K562 (cell line): ENCODE results near the gene TTC16. TPM values are rescaled to one million over a fixed set of nuclear protein-coding genes. Genes with fewer than 3 reads are reported as not detected.

Source experiments
- ETV6 ChIP-seq, 3 experiments: fragments of 150-350 bp in 1 of 3; sonication (generic) in 1 of 3; formaldehyde crosslinking in 1 of 3; IDR thresholded peaks; 2 replicates each; pipeline versions ENCODE4 v1.6.1 to v1.8.0; 2014 to 2022; ENCODE audit warnings: borderline replicate concordance in 2 of 3, low read depth in 2 of 3, antibody characterized with exemption in 1 of 3, low read length in 1 of 3, mild to moderate bottlenecking in 1 of 3, missing genetic modification reagents in 1 of 3
- GABPB2 ChIP-seq: fragments of 250-450 bp; sonication (Bioruptor Pico); conservative IDR thresholded peaks from 2 replicates; pipeline ENCODE4 v1.5.1; 2021; ENCODE audit warnings: mild to moderate bottlenecking
- KLF6 ChIP-seq: fragments of 250-450 bp; sonication (Bioruptor Pico); IDR thresholded peaks from 2 replicates; pipeline ENCODE4 v1.4.0; 2020; ENCODE audit warnings: mild to moderate bottlenecking, moderate library complexity, borderline replicate concordance
- RUNX1 ChIP-seq: sonication (generic); IDR thresholded peaks from 2 replicates; pipeline ENCODE4 v1.6.1; 2016; ENCODE audit warnings: antibody characterized with exemption, low read depth
- SNIP1 ChIP-seq: fragments of 450-650 bp; IDR thresholded peaks from 2 replicates; pipeline ENCODE4 v1.7.1; 2017; ENCODE audit warnings: low read depth, mild to moderate bottlenecking
- XRCC5 ChIP-seq: fragments of 200-400 bp; formaldehyde crosslinking; IDR thresholded peaks from 2 replicates; pipeline ENCODE4 v1.6.1; 2017; ENCODE audit warnings: low read depth, mild to moderate bottlenecking, low read length
- YBX1 ChIP-seq: fragments of 450-650 bp; IDR thresholded peaks from 2 replicates; pipeline ENCODE4 v1.7.1; 2016; ENCODE audit warnings: mild to moderate bottlenecking
- ZKSCAN1 ChIP-seq: fragments of 150-350 bp; IDR thresholded peaks from 2 replicates; pipeline ENCODE4 v1.6.1; 2016; ENCODE audit warnings: low read depth, low read length
- ZNF133 ChIP-seq: fragments of 250-450 bp; sonication (Bioruptor Pico); IDR thresholded peaks from 2 replicates; pipeline ENCODE4 v1.4.0; 2020; ENCODE audit warnings: mild to moderate bottlenecking
- polyA plus RNA-seq, 8 experiments: library from polyadenylated mRNA; depleted of rRNA in 4 of 8; stranded (reverse) in 5 of 8; unstranded in 3 of 8; fragments of >200 nt; fragmentation: Nextera tagmentation in 2 of 8; fragmentation: Illumina TruSeq in 1 of 8; extraction: Ambion mirVana in 2 of 8; extraction: Trizol in 1 of 8; gene quantifications; 2 replicates each; pipeline versions ENCODE4 v1.2.1 to v1.2.3, GENCODE V29; 2011 to 2014; ENCODE audit warnings: inconsistent platforms in 1 of 8, missing spikeins in 1 of 8
- total RNA-seq, 7 experiments: library from RNA; depleted of rRNA in 6 of 7; stranded (reverse); fragments of >200 nt in 6 of 7; fragmentation: Illumina TruSeq in 2 of 7; extraction: Trizol in 2 of 7; gene quantifications; 2 replicates each; pipeline versions ENCODE4 v1.2.1 to v1.2.3, GENCODE V29; 2011 to 2021; ENCODE audit warnings: low replicate concordance in 1 of 7
- TF ChIP-seq, protein P1 (sequence below), 2 experiments: IDR thresholded peaks; 2 replicates each; pipeline ENCODE4 v1.6.1; 2012; ENCODE audit warnings: improper control_type of control experiment in 2 of 2, low read depth in 2 of 2, low read length in 2 of 2, borderline replicate concordance in 1 of 2
- TF ChIP-seq, protein P2 (sequence below): fragments of 450-650 bp; IDR thresholded peaks from 2 replicates; pipeline ENCODE4 v1.7.1; 2018; ENCODE audit warnings: mild to moderate bottlenecking, low read depth; ENCODE audit not compliant: partially characterized antibody
- TF ChIP-seq, protein P3 (sequence below): fragments of 250-450 bp; sonication (Bioruptor Pico); IDR thresholded peaks from 2 replicates; pipeline ENCODE4 v1.9.0; 2021; ENCODE audit warnings: mild to moderate bottlenecking, inconsistent platforms
- TF ChIP-seq, protein P4 (sequence below): fragments of 250-450 bp; sonication (Bioruptor Pico); IDR thresholded peaks from 2 replicates; pipeline ENCODE4 v1.4.0; 2020

TTC16 gene
- total and polyA plus RNA-seq, 9 of the 15 experiments (the other 6 are each of a cell fraction or from before 2014, with no cell fraction given): 0.11 TPM; not detected in 8

DNA sequence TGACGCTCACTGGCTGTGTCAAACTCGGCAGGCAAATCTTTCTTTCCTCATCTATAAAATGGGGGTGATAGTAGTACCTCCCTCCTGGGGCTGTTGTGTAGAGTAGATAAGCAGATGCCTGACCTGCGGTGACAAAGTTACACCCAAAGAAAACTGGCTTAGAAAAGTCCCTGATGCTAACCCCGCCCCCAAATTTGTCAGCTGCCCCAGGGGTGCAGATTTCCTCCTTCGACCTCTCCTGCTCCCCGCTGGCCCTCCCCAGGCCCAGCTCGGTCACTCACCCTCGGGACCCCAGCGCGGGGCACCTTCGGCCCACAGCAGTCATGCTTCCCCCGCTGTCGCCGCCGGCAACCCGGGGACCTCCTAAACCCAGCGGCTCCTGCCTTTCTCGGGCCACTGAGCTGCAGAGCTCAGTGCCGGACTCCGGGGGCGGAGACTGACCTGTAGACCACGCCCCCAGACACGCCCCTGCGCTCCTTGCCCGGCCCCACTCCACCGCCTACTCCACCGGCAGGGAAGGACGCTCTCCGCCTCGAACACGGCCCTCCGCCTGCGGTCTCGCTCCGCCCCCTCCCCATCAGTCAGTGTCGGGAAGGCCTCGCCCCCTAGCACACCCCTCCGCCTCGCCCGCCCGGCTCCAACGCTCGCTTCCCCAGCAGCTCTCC lies 55.2 kb downstream of the TTC16 start (continued):
- TF ChIP-seq, protein P1, sequence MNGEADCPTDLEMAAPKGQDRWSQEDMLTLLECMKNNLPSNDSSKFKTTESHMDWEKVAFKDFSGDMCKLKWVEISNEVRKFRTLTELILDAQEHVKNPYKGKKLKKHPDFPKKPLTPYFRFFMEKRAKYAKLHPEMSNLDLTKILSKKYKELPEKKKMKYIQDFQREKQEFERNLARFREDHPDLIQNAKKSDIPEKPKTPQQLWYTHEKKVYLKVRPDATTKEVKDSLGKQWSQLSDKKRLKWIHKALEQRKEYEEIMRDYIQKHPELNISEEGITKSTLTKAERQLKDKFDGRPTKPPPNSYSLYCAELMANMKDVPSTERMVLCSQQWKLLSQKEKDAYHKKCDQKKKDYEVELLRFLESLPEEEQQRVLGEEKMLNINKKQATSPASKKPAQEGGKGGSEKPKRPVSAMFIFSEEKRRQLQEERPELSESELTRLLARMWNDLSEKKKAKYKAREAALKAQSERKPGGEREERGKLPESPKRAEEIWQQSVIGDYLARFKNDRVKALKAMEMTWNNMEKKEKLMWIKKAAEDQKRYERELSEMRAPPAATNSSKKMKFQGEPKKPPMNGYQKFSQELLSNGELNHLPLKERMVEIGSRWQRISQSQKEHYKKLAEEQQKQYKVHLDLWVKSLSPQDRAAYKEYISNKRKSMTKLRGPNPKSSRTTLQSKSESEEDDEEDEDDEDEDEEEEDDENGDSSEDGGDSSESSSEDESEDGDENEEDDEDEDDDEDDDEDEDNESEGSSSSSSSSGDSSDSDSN (IDR thresholded peaks at IDR 0.05; ENCODE audit: borderline replicate concordance in 1 of 2, low read depth in 2 of 2, low read length in 2 of 2): no peak
- TF ChIP-seq KLF6 (CRISPR knock-in tag) (no peak), ZKSCAN1 (no peak), SNIP1 (no peak), ZNF133 (CRISPR knock-in tag) (no peak), YBX1 (no peak), ETV6 (IDR thresholded peaks at IDR 0.05; ENCODE audit: borderline replicate concordance in 1 of 2, low read depth in 2 of 2, low read length in 1 of 2) (no peak), ETV6 (CRISPR knock-in tag; IDR thresholded peaks at IDR 0.05; ENCODE audit: borderline replicate concordance) (no peak), XRCC5 (no peak), GABPB2 (no peak), RUNX1 (no peak)
- TF ChIP-seq, protein P2, sequence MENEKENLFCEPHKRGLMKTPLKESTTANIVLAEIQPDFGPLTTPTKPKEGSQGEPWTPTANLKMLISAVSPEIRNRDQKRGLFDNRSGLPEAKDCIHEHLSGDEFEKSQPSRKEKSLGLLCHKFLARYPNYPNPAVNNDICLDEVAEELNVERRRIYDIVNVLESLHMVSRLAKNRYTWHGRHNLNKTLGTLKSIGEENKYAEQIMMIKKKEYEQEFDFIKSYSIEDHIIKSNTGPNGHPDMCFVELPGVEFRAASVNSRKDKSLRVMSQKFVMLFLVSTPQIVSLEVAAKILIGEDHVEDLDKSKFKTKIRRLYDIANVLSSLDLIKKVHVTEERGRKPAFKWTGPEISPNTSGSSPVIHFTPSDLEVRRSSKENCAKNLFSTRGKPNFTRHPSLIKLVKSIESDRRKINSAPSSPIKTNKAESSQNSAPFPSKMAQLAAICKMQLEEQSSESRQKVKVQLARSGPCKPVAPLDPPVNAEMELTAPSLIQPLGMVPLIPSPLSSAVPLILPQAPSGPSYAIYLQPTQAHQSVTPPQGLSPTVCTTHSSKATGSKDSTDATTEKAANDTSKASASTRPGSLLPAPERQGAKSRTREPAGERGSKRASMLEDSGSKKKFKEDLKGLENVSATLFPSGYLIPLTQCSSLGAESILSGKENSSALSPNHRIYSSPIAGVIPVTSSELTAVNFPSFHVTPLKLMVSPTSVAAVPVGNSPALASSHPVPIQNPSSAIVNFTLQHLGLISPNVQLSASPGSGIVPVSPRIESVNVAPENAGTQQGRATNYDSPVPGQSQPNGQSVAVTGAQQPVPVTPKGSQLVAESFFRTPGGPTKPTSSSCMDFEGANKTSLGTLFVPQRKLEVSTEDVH: no peak
- TF ChIP-seq, protein P3, sequence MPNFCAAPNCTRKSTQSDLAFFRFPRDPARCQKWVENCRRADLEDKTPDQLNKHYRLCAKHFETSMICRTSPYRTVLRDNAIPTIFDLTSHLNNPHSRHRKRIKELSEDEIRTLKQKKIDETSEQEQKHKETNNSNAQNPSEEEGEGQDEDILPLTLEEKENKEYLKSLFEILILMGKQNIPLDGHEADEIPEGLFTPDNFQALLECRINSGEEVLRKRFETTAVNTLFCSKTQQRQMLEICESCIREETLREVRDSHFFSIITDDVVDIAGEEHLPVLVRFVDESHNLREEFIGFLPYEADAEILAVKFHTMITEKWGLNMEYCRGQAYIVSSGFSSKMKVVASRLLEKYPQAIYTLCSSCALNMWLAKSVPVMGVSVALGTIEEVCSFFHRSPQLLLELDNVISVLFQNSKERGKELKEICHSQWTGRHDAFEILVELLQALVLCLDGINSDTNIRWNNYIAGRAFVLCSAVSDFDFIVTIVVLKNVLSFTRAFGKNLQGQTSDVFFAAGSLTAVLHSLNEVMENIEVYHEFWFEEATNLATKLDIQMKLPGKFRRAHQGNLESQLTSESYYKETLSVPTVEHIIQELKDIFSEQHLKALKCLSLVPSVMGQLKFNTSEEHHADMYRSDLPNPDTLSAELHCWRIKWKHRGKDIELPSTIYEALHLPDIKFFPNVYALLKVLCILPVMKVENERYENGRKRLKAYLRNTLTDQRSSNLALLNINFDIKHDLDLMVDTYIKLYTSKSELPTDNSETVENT (CRISPR knock-in tag): no peak
- TF ChIP-seq, protein P4, sequence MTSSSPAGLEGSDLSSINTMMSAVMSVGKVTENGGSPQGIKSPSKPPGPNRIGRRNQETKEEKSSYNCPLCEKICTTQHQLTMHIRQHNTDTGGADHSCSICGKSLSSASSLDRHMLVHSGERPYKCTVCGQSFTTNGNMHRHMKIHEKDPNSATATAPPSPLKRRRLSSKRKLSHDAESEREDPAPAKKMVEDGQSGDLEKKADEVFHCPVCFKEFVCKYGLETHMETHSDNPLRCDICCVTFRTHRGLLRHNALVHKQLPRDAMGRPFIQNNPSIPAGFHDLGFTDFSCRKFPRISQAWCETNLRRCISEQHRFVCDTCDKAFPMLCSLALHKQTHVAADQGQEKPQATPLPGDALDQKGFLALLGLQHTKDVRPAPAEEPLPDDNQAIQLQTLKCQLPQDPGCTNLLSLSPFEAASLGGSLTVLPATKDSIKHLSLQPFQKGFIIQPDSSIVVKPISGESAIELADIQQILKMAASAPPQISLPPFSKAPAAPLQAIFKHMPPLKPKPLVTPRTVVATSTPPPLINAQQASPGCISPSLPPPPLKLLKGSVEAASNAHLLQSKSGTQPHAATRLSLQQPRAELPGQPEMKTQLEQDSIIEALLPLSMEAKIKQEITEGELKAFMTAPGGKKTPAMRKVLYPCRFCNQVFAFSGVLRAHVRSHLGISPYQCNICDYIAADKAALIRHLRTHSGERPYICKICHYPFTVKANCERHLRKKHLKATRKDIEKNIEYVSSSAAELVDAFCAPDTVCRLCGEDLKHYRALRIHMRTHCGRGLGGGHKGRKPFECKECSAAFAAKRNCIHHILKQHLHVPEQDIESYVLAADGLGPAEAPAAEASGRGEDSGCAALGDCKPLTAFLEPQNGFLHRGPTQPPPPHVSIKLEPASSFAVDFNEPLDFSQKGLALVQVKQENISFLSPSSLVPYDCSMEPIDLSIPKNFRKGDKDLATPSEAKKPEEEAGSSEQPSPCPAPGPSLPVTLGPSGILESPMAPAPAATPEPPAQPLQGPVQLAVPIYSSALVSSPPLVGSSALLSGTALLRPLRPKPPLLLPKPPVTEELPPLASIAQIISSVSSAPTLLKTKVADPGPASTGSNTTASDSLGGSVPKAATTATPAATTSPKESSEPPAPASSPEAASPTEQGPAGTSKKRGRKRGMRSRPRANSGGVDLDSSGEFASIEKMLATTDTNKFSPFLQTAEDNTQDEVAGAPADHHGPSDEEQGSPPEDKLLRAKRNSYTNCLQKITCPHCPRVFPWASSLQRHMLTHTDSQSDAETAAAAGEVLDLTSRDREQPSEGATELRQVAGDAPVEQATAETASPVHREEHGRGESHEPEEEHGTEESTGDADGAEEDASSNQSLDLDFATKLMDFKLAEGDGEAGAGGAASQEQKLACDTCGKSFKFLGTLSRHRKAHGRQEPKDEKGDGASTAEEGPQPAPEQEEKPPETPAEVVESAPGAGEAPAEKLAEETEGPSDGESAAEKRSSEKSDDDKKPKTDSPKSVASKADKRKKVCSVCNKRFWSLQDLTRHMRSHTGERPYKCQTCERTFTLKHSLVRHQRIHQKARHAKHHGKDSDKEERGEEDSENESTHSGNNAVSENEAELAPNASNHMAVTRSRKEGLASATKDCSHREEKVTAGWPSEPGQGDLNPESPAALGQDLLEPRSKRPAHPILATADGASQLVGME: no peak
